ENCODE measurements around the gene CNMD.

DNA sequence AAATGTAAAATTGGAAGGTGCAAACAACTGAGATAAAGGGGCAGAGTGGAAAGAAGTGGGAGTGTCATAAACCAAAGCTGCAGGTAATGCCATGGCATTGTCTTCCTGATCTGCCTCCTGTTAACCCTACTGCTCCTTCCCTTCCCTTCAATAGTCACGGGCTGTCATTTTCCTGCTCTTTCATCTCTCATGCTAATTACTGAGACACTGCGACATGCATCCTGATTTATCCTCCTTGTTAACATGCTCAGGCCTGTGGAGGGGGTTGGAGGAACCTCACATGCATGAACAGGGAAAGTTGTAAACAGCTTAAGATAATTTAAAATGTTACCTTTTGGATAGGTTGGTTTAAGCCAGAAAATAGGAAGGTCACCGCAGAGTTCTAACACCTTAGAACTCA, 27.2 kb downstream of the CNMD start:
- TF ChIP-seq, protein P1, sequence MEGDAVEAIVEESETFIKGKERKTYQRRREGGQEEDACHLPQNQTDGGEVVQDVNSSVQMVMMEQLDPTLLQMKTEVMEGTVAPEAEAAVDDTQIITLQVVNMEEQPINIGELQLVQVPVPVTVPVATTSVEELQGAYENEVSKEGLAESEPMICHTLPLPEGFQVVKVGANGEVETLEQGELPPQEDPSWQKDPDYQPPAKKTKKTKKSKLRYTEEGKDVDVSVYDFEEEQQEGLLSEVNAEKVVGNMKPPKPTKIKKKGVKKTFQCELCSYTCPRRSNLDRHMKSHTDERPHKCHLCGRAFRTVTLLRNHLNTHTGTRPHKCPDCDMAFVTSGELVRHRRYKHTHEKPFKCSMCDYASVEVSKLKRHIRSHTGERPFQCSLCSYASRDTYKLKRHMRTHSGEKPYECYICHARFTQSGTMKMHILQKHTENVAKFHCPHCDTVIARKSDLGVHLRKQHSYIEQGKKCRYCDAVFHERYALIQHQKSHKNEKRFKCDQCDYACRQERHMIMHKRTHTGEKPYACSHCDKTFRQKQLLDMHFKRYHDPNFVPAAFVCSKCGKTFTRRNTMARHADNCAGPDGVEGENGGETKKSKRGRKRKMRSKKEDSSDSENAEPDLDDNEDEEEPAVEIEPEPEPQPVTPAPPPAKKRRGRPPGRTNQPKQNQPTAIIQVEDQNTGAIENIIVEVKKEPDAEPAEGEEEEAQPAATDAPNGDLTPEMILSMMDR (IDR thresholded peaks at IDR 0.05): no peak
- TF ChIP-seq POLR2A (IDR thresholded peaks at IDR 0.05): no peak
